ENCODE measurements around the gene HCLS1. TPM values are rescaled to one million over a fixed set of nuclear protein-coding genes. Genes with fewer than 3 reads are reported as not detected.

The HCLS1 gene
- total and polyA plus RNA-seq, 12 donors = 4.5 to 101 (median 51.4) TPM

GRCh38 chr3:121703973-121704372 lies 43.3 kb upstream of the HCLS1 start:
- intact Hi-C loops (cut with DNase I) = no loop called here
- Histone ChIP-seq H3K27ac (no peak overlapping the region), H3K4me1 (replicated peaks in 1 of 2) (peaks cover 2 to 20% of the 10 kb centered on the region in 2 donors), H3K9me3 (replicated peaks in 1 of 3) (no peaks in the 10 kb centered on the region), H3K36me3 (replicated peaks in 1 of 2) (peaks cover 0 to 15% of the 10 kb centered on the region in 2 donors), H3K27me3 (no peaks in the 10 kb centered on the region), H3K4me3 (no peak overlapping the region)
- no peak for TF ChIP-seq POLR2A (IDR thresholded peaks at IDR 0.05)
- TF ChIP-seq CTCF (IDR thresholded peaks at IDR 0.05) = no peak
- DNase-seq = no peak
- WGBS, 4 donors = 96 to 99% (median 97%) methylated on average over 5 of the region's 5 CpGs

- Histone ChIP-seq H3K27ac (peak overlapping the region in 2 of 5 donors; percentile 6 to 36), H3K9me3 (replicated peaks in 1 of 3) (no peaks in the 10 kb centered on the region), H3K4me1 (replicated peaks in 1 of 2) (peaks cover 0 to 36% of the 10 kb centered on the region in 2 donors), H3K4me3 (no peak overlapping the region), H3K27me3 (no peaks in the 10 kb centered on the region), H3K36me3 (replicated peaks in 1 of 2) (peaks cover 0 to 18% of the 10 kb centered on the region in 2 donors)
- peak in 3 of 7 donors; percentile 10 to 62 (median 14) for DNase-seq
- intact Hi-C loops (cut with DNase I) = no loop called here
- TF ChIP-seq POLR2A (IDR thresholded peaks at IDR 0.05) (no peak), CTCF (IDR thresholded peaks at IDR 0.05) (no peak)
Measured at GRCh38 chr3:121698901-121699300, 38.2 kb upstream of the HCLS1 start.

GRCh38 chr3:121698476-121698875 lies 37.8 kb upstream of the HCLS1 start:
- H3K27me3 ChIP-seq = no peaks in the 10 kb centered on the region
- no peak for DNase-seq
- no peak overlapping the region for H3K4me3 ChIP-seq
- peaks cover 0 to 18% of the 10 kb centered on the region in 2 donors for H3K36me3 ChIP-seq (replicated peaks in 1 of 2)
- H3K4me1 ChIP-seq (replicated peaks in 1 of 2) = peaks cover 0 to 36% of the 10 kb centered on the region in 2 donors
- TF ChIP-seq POLR2A (IDR thresholded peaks at IDR 0.05) = no peak
- no peak for TF ChIP-seq CTCF (IDR thresholded peaks at IDR 0.05)
- WGBS, 4 donors = 81 to 92% (median 84%) methylated on average over 1 of the region's 1 CpG
- peak overlapping the region in 2 of 5 donors; percentile 9 to 36 for H3K27ac ChIP-seq
- no peaks in the 10 kb centered on the region for H3K9me3 ChIP-seq (replicated peaks in 1 of 3)
- intact Hi-C loops (cut with DNase I) = no loop called here

GRCh38 chr3:121696186-121696585 lies 35.5 kb upstream of the HCLS1 start:
- intact Hi-C loops (cut with DNase I) = no loop called here
- no peak for DNase-seq
- H3K27me3 ChIP-seq = no peaks in the 10 kb centered on the region
- peaks cover 0 to 11% of the 10 kb centered on the region in 2 donors for H3K36me3 ChIP-seq (replicated peaks in 1 of 2)
- no peak for TF ChIP-seq POLR2A (IDR thresholded peaks at IDR 0.05)
- TF ChIP-seq CTCF (IDR thresholded peaks at IDR 0.05) = no peak
- no peak overlapping the region for H3K4me3 ChIP-seq
- no peak overlapping the region for H3K27ac ChIP-seq
- H3K9me3 ChIP-seq (replicated peaks in 1 of 3) = no peaks in the 10 kb centered on the region
- WGBS, 4 donors = 68 to 74% (median 71%) methylated on average over 3 of the region's 3 CpGs
- H3K4me1 ChIP-seq (replicated peaks in 1 of 2) = peaks cover 0 to 36% of the 10 kb centered on the region in 2 donors

Measured in adrenal gland (tissue), 12 donors.